Dermis microvascular lymphatic vessel endothelial cell (primary cell): ENCODE measurements around the gene INAVA. TPM values are rescaled to one million over a fixed set of nuclear protein-coding genes. Genes with fewer than 3 reads are reported as not detected.
"Not testable (repeated sequence)": the region's sequence is repeated elsewhere in the genome, so short reads cannot be mapped to it uniquely, and the experiment has no call there.

Experiments
- DNase-seq, 2 donors: peaks; one replicate each; pipeline versions ENCODE4 v3.0.0 to v3.0.0-alpha.2; 2010; ENCODE audit warnings: low read depth in 2 of 2
- total RNA-seq: library from RNA; depleted of rRNA; stranded (reverse); fragments of >200 nt; gene quantifications from 2 replicates; pipeline ENCODE4 v1.2.1, GENCODE V29; 2014

INAVA gene
- total RNA-seq, 1 donor from 2014 or later: not detected

GRCh38 chr1:200899015-200899386, 4.3 kb downstream of the INAVA start:
- DNase-seq: no peak

- no peak for DNase-seq
Observed at GRCh38 chr1:200899451-200899915, 4.8 kb downstream of the INAVA start.

GRCh38 chr1:200899954-200900867, 5.5 kb downstream of the INAVA start:
- DNase-seq: no peak

GRCh38 chr1:200900877-200901276, 6.2 kb downstream of the INAVA start:
- no peak for DNase-seq

GRCh38 chr1:200901350-200901749, 6.7 kb downstream of the INAVA start:
- DNase-seq: no peak

- no peak for DNase-seq
Observed at GRCh38 chr1:200901796-200902444, 7.2 kb downstream of the INAVA start.

- DNase-seq: no peak
Observed at GRCh38 chr1:200903793-200904192, 9.1 kb downstream of the INAVA start.

GRCh38 chr1:200904772-200905171, 10.1 kb downstream of the INAVA start:
- no peak for DNase-seq

GRCh38 chr1:200905411-200906052, 10.8 kb downstream of the INAVA start:
- DNase-seq: no peak

- no peak for DNase-seq
Observed at GRCh38 chr1:200906491-200906890, 11.8 kb downstream of the INAVA start.

- no peak for DNase-seq
Observed at GRCh38 chr1:200907611-200908097, 13.0 kb downstream of the INAVA start.

- DNase-seq: no peak
Observed at GRCh38 chr1:200908191-200908868, 13.6 kb downstream of the INAVA start.

- no peak for DNase-seq
Observed at GRCh38 chr1:200909071-200909470, 14.4 kb downstream of the INAVA start.

GRCh38 chr1:200909757-200910239, 15.1 kb downstream of the INAVA start:
- DNase-seq: no peak

GRCh38 chr1:200911361-200911760, 16.7 kb downstream of the INAVA start:
- DNase-seq: no peak

- not testable (repeated sequence) for DNase-seq
Observed at GRCh38 chr1:200911936-200912335, 17.2 kb downstream of the INAVA start.

- no peak for DNase-seq
Observed at GRCh38 chr1:200912737-200913407, 18.2 kb downstream of the INAVA start.

- DNase-seq: no peak
Observed at GRCh38 chr1:200916152-200916551, 21.5 kb downstream of the INAVA start.

GRCh38 chr1:200916681-200917080, 22.0 kb downstream of the INAVA start:
- DNase-seq: no peak

GRCh38 chr1:200917291-200917817, 22.7 kb downstream of the INAVA start:
- DNase-seq: no peak
